ENCODE results near the gene SCNN1G. TPM values are rescaled to one million over a fixed set of nuclear protein-coding genes. Genes with fewer than 3 reads are reported as not detected.

The SCNN1G gene
- total RNA-seq, 4 donors from 2014 or later: 0.54 to 2.6 (median 1.4) TPM; not detected in 1

- no peaks in the 10 kb centered on the region for H3K9me3 ChIP-seq
- H3K27ac ChIP-seq: no peak overlapping the region
- DNase-seq: no peak
- no peaks in the 10 kb centered on the region for H3K36me3 ChIP-seq
- no peaks in the 10 kb centered on the region for H3K27me3 ChIP-seq
- H3K4me3 ChIP-seq: no peak overlapping the region
- TF ChIP-seq CTCF (IDR thresholded peaks at IDR 0.05) (no peak), POLR2A (IDR thresholded peaks at IDR 0.05) (no peak)
- no peaks in the 10 kb centered on the region for H3K4me1 ChIP-seq
Observed at GRCh38 chr16:23213831-23214230, 31.3 kb downstream of the SCNN1G start.

- DNase-seq: no peak
- Histone ChIP-seq H3K27ac (no peak overlapping the region), H3K9me3 (no peaks in the 10 kb centered on the region), H3K36me3 (no peaks in the 10 kb centered on the region), H3K4me1 (no peaks in the 10 kb centered on the region), H3K27me3 (no peaks in the 10 kb centered on the region), H3K4me3 (no peak overlapping the region)
- TF ChIP-seq POLR2A (IDR thresholded peaks at IDR 0.05): no peak
- TF ChIP-seq CTCF (IDR thresholded peaks at IDR 0.05): no peak
Observed at GRCh38 chr16:23214796-23215195, 32.3 kb downstream of the SCNN1G start.

- no peak for DNase-seq
- Histone ChIP-seq H3K36me3 (no peaks in the 10 kb centered on the region), H3K27ac (no peak overlapping the region), H3K4me1 (no peaks in the 10 kb centered on the region), H3K4me3 (no peak overlapping the region), H3K9me3 (no peaks in the 10 kb centered on the region), H3K27me3 (no peaks in the 10 kb centered on the region)
- TF ChIP-seq POLR2A (IDR thresholded peaks at IDR 0.05): no peak
- TF ChIP-seq CTCF (IDR thresholded peaks at IDR 0.05): no peak
Observed at GRCh38 chr16:23215435-23215834, 32.9 kb downstream of the SCNN1G start.

GRCh38 chr16:23216658-23217246, 34.2 kb downstream of the SCNN1G start:
- no peaks in the 10 kb centered on the region for H3K27me3 ChIP-seq
- no peak for TF ChIP-seq POLR2A (IDR thresholded peaks at IDR 0.05)
- no peak for TF ChIP-seq CTCF (IDR thresholded peaks at IDR 0.05)
- H3K4me1 ChIP-seq: no peaks in the 10 kb centered on the region
- no peak for DNase-seq
- H3K9me3 ChIP-seq: no peaks in the 10 kb centered on the region
- no peak overlapping the region for H3K27ac ChIP-seq
- H3K36me3 ChIP-seq: no peaks in the 10 kb centered on the region
- no peak overlapping the region for H3K4me3 ChIP-seq

- TF ChIP-seq CTCF (IDR thresholded peaks at IDR 0.05): no peak
- no peak for TF ChIP-seq POLR2A (IDR thresholded peaks at IDR 0.05)
- Histone ChIP-seq H3K4me1 (no peaks in the 10 kb centered on the region), H3K27ac (no peak overlapping the region), H3K27me3 (no peaks in the 10 kb centered on the region), H3K4me3 (no peak overlapping the region), H3K9me3 (no peaks in the 10 kb centered on the region), H3K36me3 (no peaks in the 10 kb centered on the region)
- no peak for DNase-seq
Observed at GRCh38 chr16:23217646-23218045, 35.1 kb downstream of the SCNN1G start.

GRCh38 chr16:23222929-23223328, 40.4 kb downstream of the SCNN1G start:
- DNase-seq: no peak
- no peak overlapping the region for H3K4me3 ChIP-seq
- TF ChIP-seq CTCF (IDR thresholded peaks at IDR 0.05) (no peak), POLR2A (IDR thresholded peaks at IDR 0.05) (no peak)
- no peaks in the 10 kb centered on the region for H3K36me3 ChIP-seq
- H3K4me1 ChIP-seq: no peaks in the 10 kb centered on the region
- H3K9me3 ChIP-seq: no peaks in the 10 kb centered on the region
- H3K27ac ChIP-seq: no peak overlapping the region
- H3K27me3 ChIP-seq: no peaks in the 10 kb centered on the region
